HCT116 (cell line): ENCODE measurements around the gene NHSL1. TPM values are rescaled to one million over a fixed set of nuclear protein-coding genes. Genes with fewer than 3 reads are reported as not detected.

Source experiments
- ATAC-seq: fragments of 200-7000 bp; cut with Tn5 transposase; 2 replicates; pipeline ENCODE4 v1.9.1; 2020; ENCODE audit warnings: mild to moderate bottlenecking, moderate library complexity
- BruUV-seq: library from RNA; stranded (reverse); fragments of 400-500 nt; replicated peaks from 2 replicates; lab custom pipeline; 2021; lab: Mats Ljungman, UMichigan
- CTCF ChIA-PET: fragments of 300-600 bp; sonication (Branson Sonifier 250); formaldehyde crosslinking; loops from one replicate; lab custom pipeline; 2021; ENCODE audit warnings: antibody characterized with exemption; lab: Charles Lee
- POLR2A ChIA-PET: fragments of 300-600, 350-600 bp; sonication (Branson Sonifier 250); formaldehyde crosslinking; loops from one replicate; lab custom pipeline; 2021; ENCODE audit warnings: antibody characterized with exemption; lab: Charles Lee
- RAD21 ChIA-PET, 2 experiments: fragments of 300-600 bp; sonication (Branson Sonifier 250); formaldehyde crosslinking; loops; one replicate each; lab custom pipeline; 2023; ENCODE audit warnings: low total read pairs in 2 of 2; ENCODE audit not compliant: uncharacterized antibody in 2 of 2, unreplicated experiment in 2 of 2, low non-redundant PET in 1 of 2; lab: Charles Lee
- DNase-seq: peaks from one replicate; pipeline ENCODE4 v3.0.0-alpha.2; 2010; ENCODE audit warnings: low read depth, low spot score
- H2AFZ ChIP-seq: fragments of 200-600 bp; shearing (Covaris generic), sonication (generic); 2 replicates; pipeline ENCODE4 v1.6.1; 2017; ENCODE audit warnings: low read depth, mixed run types, mixed read lengths, antibody characterized with exemption, low read length; ENCODE audit not compliant: poor library complexity, severe bottlenecking
- H3K27ac ChIP-seq: 2 replicates; pipeline ENCODE4 v1.5.1; 2012; ENCODE audit warnings: low read depth, low read length
- H3K27me3 ChIP-seq: fragments of 200-600 bp; sonication (generic); 2 replicates; pipeline ENCODE4 v1.6.1; 2016; ENCODE audit warnings: mixed run types, low read length, mixed read lengths; ENCODE audit not compliant: insufficient read depth
- H3K36me3 ChIP-seq, 2 experiments: fragments of 200-500 bp in 1 of 2; fragments of 200-600 bp in 1 of 2; sonication (Bioruptor generic) in 1 of 2; sonication (generic) in 1 of 2; 2 replicates each; pipeline versions ENCODE4 v1.5.1 to v1.6.1; 2014 to 2016; ENCODE audit warnings: low read length in 2 of 2, inconsistent platforms in 1 of 2, mixed read lengths in 1 of 2, mixed run types in 1 of 2; ENCODE audit not compliant: insufficient read depth in 2 of 2, control insufficient read depth in 1 of 2
- H3K4me1 ChIP-seq, 2 experiments: fragments of 200-600 bp in 1 of 2; sonication (generic) in 1 of 2; 2 replicates each; pipeline versions ENCODE4 v1.5.1 to v1.6.1; 2012 to 2017; ENCODE audit warnings: low read length in 2 of 2, inconsistent platforms in 1 of 2, mild to moderate bottlenecking in 1 of 2, mixed read lengths in 1 of 2, mixed run types in 1 of 2, moderate library complexity in 1 of 2; ENCODE audit not compliant: insufficient read depth in 2 of 2, control insufficient read depth in 1 of 2
- H3K4me2 ChIP-seq: fragments of 200-600 bp; sonication (generic); 2 replicates; pipeline ENCODE4 v1.6.1; 2017; ENCODE audit warnings: mixed run types, low read length, mixed read lengths
- H3K4me3 ChIP-seq, 2 experiments: fragments of 200-600 bp in 1 of 2; sonication (generic) in 1 of 2; replicated peaks in 1 of 2; 2 replicates each; pipeline ENCODE4 v1.5.1; 2011 to 2016; ENCODE audit warnings: low read length in 2 of 2, control low read depth in 1 of 2, low read depth in 1 of 2, mild to moderate bottlenecking in 1 of 2, mixed read lengths in 1 of 2, mixed run types in 1 of 2
- H3K79me2 ChIP-seq: fragments of 200-600 bp; sonication (generic); 2 replicates; pipeline ENCODE4 v1.6.1; 2017; ENCODE audit warnings: mild to moderate bottlenecking, mixed run types, low read length, moderate library complexity, mixed read lengths; ENCODE audit not compliant: insufficient read depth
- H3K9ac ChIP-seq: fragments of 200-600 bp; sonication (generic); 2 replicates; pipeline ENCODE4 v1.6.1; 2016; ENCODE audit warnings: low read length, mixed read lengths
- H3K9me2 ChIP-seq: fragments of 200-600 bp; sonication (generic), shearing (Covaris generic); 2 replicates; pipeline ENCODE4 v1.6.1; 2017; ENCODE audit warnings: mixed run types, mild to moderate bottlenecking, moderate library complexity; ENCODE audit not compliant: insufficient read depth
- H3K9me3 ChIP-seq, 2 experiments: fragments of 200-500 bp in 1 of 2; fragments of 200-600 bp in 1 of 2; sonication (Bioruptor generic) in 1 of 2; sonication (generic) in 1 of 2; 2 replicates each; pipeline ENCODE4 v1.6.1; 2014 to 2017; ENCODE audit warnings: low read length in 2 of 2, mixed read lengths in 2 of 2, inconsistent platforms in 1 of 2, low read depth in 1 of 2, mild to moderate bottlenecking in 1 of 2, mixed run types in 1 of 2, moderate library complexity in 1 of 2; ENCODE audit not compliant: control insufficient read depth in 1 of 2, insufficient read depth in 1 of 2
- H4K20me1 ChIP-seq: fragments of 200-600 bp; sonication (generic), shearing (Covaris generic); 2 replicates; pipeline ENCODE4 v1.6.1; 2017; ENCODE audit warnings: mixed run types, mild to moderate bottlenecking, moderate library complexity; ENCODE audit not compliant: insufficient read depth
- ATF3 ChIP-seq: IDR thresholded peaks from 2 replicates; pipeline ENCODE4 v1.6.1; 2012
- CBX3 ChIP-seq: IDR thresholded peaks from 2 replicates; pipeline ENCODE4 v1.6.1; 2012; ENCODE audit warnings: low read depth
- CEBPB ChIP-seq: IDR thresholded peaks from 2 replicates; pipeline ENCODE4 v1.6.1; 2012; ENCODE audit warnings: low read depth
- EGR1 ChIP-seq: IDR thresholded peaks from 2 replicates; pipeline ENCODE4 v1.6.1; 2012; ENCODE audit warnings: low read depth
- ELF1 ChIP-seq: IDR thresholded peaks from 2 replicates; pipeline ENCODE4 v1.6.1; 2012; ENCODE audit warnings: low read depth, borderline replicate concordance
- EZH2 ChIP-seq: fragments of 200-600 bp; sonication (generic); IDR thresholded peaks from 2 replicates; pipeline ENCODE4 v1.6.1; 2017; ENCODE audit warnings: antibody characterized with exemption, mixed run types
- EZH2phosphoT487 ChIP-seq: fragments of 200-600 bp; IDR thresholded peaks from 2 replicates; pipeline ENCODE4 v1.6.1; 2018; ENCODE audit warnings: antibody characterized with exemption, borderline replicate concordance
- FOSL1 ChIP-seq: IDR thresholded peaks from 2 replicates; pipeline ENCODE4 v1.6.1; 2012; ENCODE audit warnings: low read depth
- JUND ChIP-seq: IDR thresholded peaks from 2 replicates; pipeline ENCODE4 v1.6.1; 2012
- POLR2A ChIP-seq: IDR thresholded peaks from 2 replicates; pipeline ENCODE4 v1.7.0; 2011; ENCODE audit warnings: borderline replicate concordance; ENCODE audit not compliant: insufficient read depth, insufficient read length; ENCODE audit errors: extremely low read depth
- POLR2AphosphoS5 ChIP-seq: IDR thresholded peaks from 2 replicates; pipeline ENCODE4 v1.6.1; 2011; ENCODE audit warnings: mild to moderate bottlenecking, low read depth, low read length, moderate library complexity
- REST ChIP-seq: IDR thresholded peaks from 2 replicates; pipeline ENCODE4 v1.6.1; 2012; ENCODE audit warnings: low read depth
- SIN3A ChIP-seq: IDR thresholded peaks from 2 replicates; pipeline ENCODE4 v1.6.1; 2012; ENCODE audit warnings: low read depth
- SP1 ChIP-seq: IDR thresholded peaks from 2 replicates; pipeline ENCODE4 v1.6.1; 2012; ENCODE audit warnings: low read depth
- SRF ChIP-seq: IDR thresholded peaks from 2 replicates; pipeline ENCODE4 v1.6.1; 2012; ENCODE audit warnings: low read depth
- TCF7L2 ChIP-seq: IDR thresholded peaks from 2 replicates; pipeline ENCODE4 v1.7.0; 2011; ENCODE audit warnings: borderline replicate concordance, inconsistent platforms; ENCODE audit not compliant: insufficient read depth, insufficient read length; ENCODE audit errors: extremely low read depth
- YY1 ChIP-seq: IDR thresholded peaks from 2 replicates; pipeline ENCODE4 v1.6.1; 2011; ENCODE audit warnings: low read length, low read depth, moderate library complexity, mild to moderate bottlenecking; ENCODE audit not compliant: insufficient replicate concordance; ENCODE audit errors: extremely low read depth
- ZFX ChIP-seq: fragments of 450-650 bp; IDR thresholded peaks from 2 replicates; pipeline ENCODE4 v1.6.1; 2017
- ZNF274 ChIP-seq: fragments of 200-500 bp; sonication (Bioruptor generic); IDR thresholded peaks from 2 replicates; pipeline ENCODE4 v1.6.1; 2014; ENCODE audit warnings: mild to moderate bottlenecking, low read depth, low read length, inconsistent platforms
- intact Hi-C: fragments of 100-400 bp; cut with micrococcal nuclease; formaldehyde crosslinking; loops from 2 replicates; pipeline ENCODE4 v1.10.0; 2022
- total RNA-seq: library from RNA; stranded (reverse); gene quantifications from one replicate; pipeline ENCODE4 v1.2.1, GENCODE V29; 2021; ENCODE audit not compliant: unreplicated experiment
- TF ChIP-seq, protein P1 (sequence below), 3 experiments: fragments of 200-600 bp in 1 of 3; sonication (generic) in 1 of 3; IDR thresholded peaks in 2 of 3; conservative IDR thresholded peaks in 1 of 3; 2 replicates each; pipeline ENCODE4 v1.5.1; 2012 to 2017; ENCODE audit warnings: low read depth in 2 of 3, low read length in 2 of 3, antibody characterized with exemption in 1 of 3, borderline replicate concordance in 1 of 3, control low read depth in 1 of 3, mild to moderate bottlenecking in 1 of 3, mixed read lengths in 1 of 3, mixed run types in 1 of 3, moderate library complexity in 1 of 3; ENCODE audit not compliant: insufficient read depth in 1 of 3

Gene NHSL1
- total RNA-seq, 1 experiment from 2014 or later: 15.4 TPM

DNA sequence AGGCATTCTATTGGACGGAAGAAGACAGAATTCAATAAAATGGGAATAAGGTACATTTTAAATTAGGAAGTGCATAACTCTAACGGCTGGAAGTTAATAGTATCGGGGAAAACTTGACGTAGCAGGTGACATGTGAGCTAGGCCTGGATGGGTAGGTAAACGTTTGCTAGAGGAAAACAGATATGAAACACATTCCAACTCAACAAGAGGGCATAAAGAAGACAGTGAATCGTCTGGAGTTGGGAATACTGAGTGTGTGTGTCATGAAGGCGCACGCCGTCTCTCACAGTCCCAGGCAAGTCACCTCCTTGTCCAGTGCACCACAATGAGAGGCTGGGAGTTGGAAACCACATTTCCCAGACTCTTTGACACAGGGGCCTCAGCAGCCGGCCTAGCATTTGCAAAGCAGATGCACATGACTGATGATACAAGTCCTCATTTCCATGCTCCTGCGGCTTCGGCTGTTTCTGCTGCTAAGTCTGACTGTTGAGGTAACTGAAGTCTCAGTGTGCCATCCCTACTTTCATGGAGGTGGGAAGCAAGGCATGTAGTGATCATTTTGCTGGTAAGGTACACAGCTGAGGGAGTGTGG is 16.5 kb upstream of the NHSL1 start (continued):
- TF ChIP-seq SRF (no peak), ZFX (no peak), POLR2AphosphoS5 (no peak), JUND (no peak), CBX3 (no peak)

GRCh38 chr6:138514860-138515540 is 15.7 kb upstream of the NHSL1 start:
- no peaks in the 10 kb centered on the region for H3K27me3 ChIP-seq
- no peaks in the 10 kb centered on the region for H3K9me2 ChIP-seq
- H2AFZ ChIP-seq: no peak overlapping the region
- no peaks in the 10 kb centered on the region for H3K79me2 ChIP-seq
- no peaks in the 10 kb centered on the region for H3K4me1 ChIP-seq
- ChIA-PET RAD21 (no interaction called here), CTCF (no interaction called here), POLR2A (no interaction called here)
- BruUV-seq: no TSS peak
- no peak for TF ChIP-seq POLR2AphosphoS5
- TF ChIP-seq CEBPB: no peak
- TF ChIP-seq POLR2A: no peak
- no peak for TF ChIP-seq YY1
- TF ChIP-seq ATF3: no peak
- TF ChIP-seq, protein P1, sequence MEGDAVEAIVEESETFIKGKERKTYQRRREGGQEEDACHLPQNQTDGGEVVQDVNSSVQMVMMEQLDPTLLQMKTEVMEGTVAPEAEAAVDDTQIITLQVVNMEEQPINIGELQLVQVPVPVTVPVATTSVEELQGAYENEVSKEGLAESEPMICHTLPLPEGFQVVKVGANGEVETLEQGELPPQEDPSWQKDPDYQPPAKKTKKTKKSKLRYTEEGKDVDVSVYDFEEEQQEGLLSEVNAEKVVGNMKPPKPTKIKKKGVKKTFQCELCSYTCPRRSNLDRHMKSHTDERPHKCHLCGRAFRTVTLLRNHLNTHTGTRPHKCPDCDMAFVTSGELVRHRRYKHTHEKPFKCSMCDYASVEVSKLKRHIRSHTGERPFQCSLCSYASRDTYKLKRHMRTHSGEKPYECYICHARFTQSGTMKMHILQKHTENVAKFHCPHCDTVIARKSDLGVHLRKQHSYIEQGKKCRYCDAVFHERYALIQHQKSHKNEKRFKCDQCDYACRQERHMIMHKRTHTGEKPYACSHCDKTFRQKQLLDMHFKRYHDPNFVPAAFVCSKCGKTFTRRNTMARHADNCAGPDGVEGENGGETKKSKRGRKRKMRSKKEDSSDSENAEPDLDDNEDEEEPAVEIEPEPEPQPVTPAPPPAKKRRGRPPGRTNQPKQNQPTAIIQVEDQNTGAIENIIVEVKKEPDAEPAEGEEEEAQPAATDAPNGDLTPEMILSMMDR (IDR thresholded peaks at IDR 0.05 in 2 of 3, conservative IDR thresholded peaks at IDR 0.05 in 1 of 3; ENCODE audit: borderline replicate concordance in 1 of 3, insufficient read depth in 1 of 3, low read depth in 2 of 3, low read length in 2 of 3): no peak
- no peak for TF ChIP-seq ELF1
- TF ChIP-seq TCF7L2: no peak
- TF ChIP-seq REST: no peak
- TF ChIP-seq EZH2phosphoT487: no peak
- no peak for TF ChIP-seq EZH2
- TF ChIP-seq SIN3A: no peak
- no peak for TF ChIP-seq JUND
- TF ChIP-seq SP1: no peak
- no peak for TF ChIP-seq EGR1
- no peak for TF ChIP-seq SRF
- no peak for TF ChIP-seq FOSL1
- no peak for TF ChIP-seq ZNF274
- no peaks in the 10 kb centered on the region for H3K36me3 ChIP-seq
- intact Hi-C loops: loop anchor here (10.0 kb wide), 1 partner anchor 230 kb away; no protein-coding TSS in a partner anchor
- H3K4me2 ChIP-seq: no peak overlapping the region
- H3K9me3 ChIP-seq: peaks cover 0 to 4% of the 10 kb centered on the region in 2 experiments; a peak in 1 of 4 replicates
- no peak overlapping the region for H3K4me3 ChIP-seq
- DNase-seq: no peak
- H4K20me1 ChIP-seq: no peaks in the 10 kb centered on the region
- no peak overlapping the region for H3K9ac ChIP-seq
- no peak overlapping the region for H3K27ac ChIP-seq
- no peak for ATAC-seq
